ENCODE measurements around the gene ZFYVE1.

Gene ZFYVE1

DNA sequence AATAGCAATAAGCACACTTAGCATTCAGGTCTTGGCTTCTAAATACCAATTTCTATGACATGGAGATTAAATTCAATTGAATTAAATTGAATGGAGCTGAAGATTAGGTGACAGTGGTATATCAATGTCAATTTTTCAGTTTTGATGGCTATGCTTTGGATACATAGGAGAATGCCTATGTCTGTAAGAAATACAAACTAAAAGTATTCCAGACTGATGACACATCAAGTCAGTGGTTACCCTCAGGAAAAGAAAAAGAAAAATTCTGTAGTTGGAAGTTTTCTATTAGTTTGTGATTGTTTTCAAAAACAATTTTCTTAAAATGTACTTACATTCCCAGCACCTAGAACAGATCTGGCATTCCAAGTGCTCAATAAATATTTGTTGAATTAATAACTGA, 105.5 kb downstream of the ZFYVE1 start:
- no peak overlapping the region for H3K4me3 ChIP-seq (replicated peaks; ENCODE audit: low read depth, low read length)
- no peak for DNase-seq (ENCODE audit: extremely low read depth, low read depth)
- no peak for TF ChIP-seq CTCF (IDR thresholded peaks at IDR 0.05; ENCODE audit: low read depth, low read length, missing control alignments)

GRCh38 chr14:72920008-72920407, 106.9 kb downstream of the ZFYVE1 start:
- TF ChIP-seq CTCF (IDR thresholded peaks at IDR 0.05; ENCODE audit: low read depth, low read length, missing control alignments), result peak; percentile 24
- H3K4me3 ChIP-seq (replicated peaks; ENCODE audit: low read depth, low read length), result no peak overlapping the region
- no peak for DNase-seq (ENCODE audit: extremely low read depth, low read depth)

Measured in HFF-Myc (cell line).